GM06990 (cell line): ENCODE measurements around the gene LRRC72.

Experiments used
- DNase-seq: peaks from one replicate; pipeline ENCODE4 v3.0.0-alpha.2; 2011; ENCODE audit not compliant: insufficient read length; ENCODE audit errors: extremely low read depth
- H3K27me3 ChIP-seq: replicated peaks from 2 replicates; pipeline ENCODE4 v1.6.0; 2011; ENCODE audit warnings: low read length; ENCODE audit not compliant: control insufficient read depth, insufficient read depth
- H3K36me3 ChIP-seq: 2 replicates; pipeline ENCODE4 v1.5.1; 2011; ENCODE audit warnings: low read length; ENCODE audit not compliant: control insufficient read depth, insufficient read depth
- H3K4me3 ChIP-seq: replicated peaks from 2 replicates; pipeline ENCODE4 v1.5.1; 2011; ENCODE audit warnings: low read depth, mild to moderate bottlenecking, control low read depth, low read length
- CTCF ChIP-seq: IDR thresholded peaks from 2 replicates; pipeline ENCODE4 v1.5.1; 2011; ENCODE audit warnings: low read length, control low read depth, mild to moderate bottlenecking, inconsistent platforms; ENCODE audit not compliant: insufficient read depth, poor library complexity, severe bottlenecking

The LRRC72 gene

DNA sequence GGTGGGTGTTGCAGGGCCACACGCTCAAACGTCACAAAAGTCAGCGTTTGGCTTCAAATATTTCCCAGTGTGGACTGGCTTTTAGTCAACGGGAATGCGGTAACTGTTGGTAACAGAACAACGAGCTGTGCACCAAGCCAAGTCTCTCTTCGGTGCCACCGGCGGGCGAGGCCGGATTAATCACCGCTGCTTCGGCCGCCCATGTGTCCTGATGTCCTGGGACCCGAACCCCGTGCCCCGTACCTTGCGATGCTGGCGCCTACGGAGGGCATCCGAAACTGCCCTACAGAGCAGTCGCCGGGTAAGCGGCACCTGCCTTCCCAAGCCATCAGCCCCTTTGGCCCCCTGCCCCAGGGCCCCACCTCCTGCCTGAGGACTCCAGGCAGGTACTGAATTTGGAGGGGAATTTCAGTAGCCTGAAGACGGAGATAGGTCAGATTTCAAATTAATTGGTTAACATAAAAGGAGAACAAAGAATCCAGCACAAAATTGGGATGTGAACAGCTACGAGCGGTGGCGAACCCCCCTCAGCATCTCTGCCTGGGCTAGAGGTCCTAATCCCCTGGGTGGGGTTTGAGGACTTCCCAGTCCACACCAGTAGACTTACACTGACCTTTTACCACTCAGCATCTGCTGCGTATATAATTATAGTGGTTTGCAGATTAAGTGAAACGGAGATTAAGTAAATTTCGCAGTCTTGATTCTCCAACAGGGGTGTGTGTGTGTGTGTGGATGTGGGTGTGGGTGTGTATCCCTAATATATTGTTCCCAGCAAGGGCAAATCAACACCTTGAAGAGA lies at the start of gene LRRC72:
LRRC72 (plus strand) TSS at position 84 of the 799 bp plus-strand sequence; CDS start at position 212, 128 bp downstream.
- no peak for TF ChIP-seq CTCF
- Histone ChIP-seq H3K36me3 (no peaks in the 10 kb centered on the region), H3K27me3 (no peaks in the 10 kb centered on the region), H3K4me3 (no peak within 1 kb of the TSS)
- DNase-seq = no peak

GRCh38 chr7:16479161-16479560 lies 47.5 kb upstream of the LRRC72 start:
- no peaks in the 10 kb centered on the region for H3K36me3 ChIP-seq
- no peaks in the 10 kb centered on the region for H3K27me3 ChIP-seq
- TF ChIP-seq CTCF = no peak
- DNase-seq = no peak
- no peak overlapping the region for H3K4me3 ChIP-seq

- no peak for DNase-seq
Observed at GRCh38 chr7:16479591-16479990, 47.0 kb upstream of the LRRC72 start.

GRCh38 chr7:16484453-16485158 lies 42.0 kb upstream of the LRRC72 start:
- no peak for TF ChIP-seq CTCF
- Histone ChIP-seq H3K27me3 (no peaks in the 10 kb centered on the region), H3K4me3 (no peak overlapping the region), H3K36me3 (no peaks in the 10 kb centered on the region)
- no peak for DNase-seq

More at GRCh38 chr7:16479591-16479990, 47.0 kb upstream of the LRRC72 start:
- Histone ChIP-seq H3K4me3 (no peak overlapping the region), H3K27me3 (no peaks in the 10 kb centered on the region), H3K36me3 (no peaks in the 10 kb centered on the region)
- TF ChIP-seq CTCF = no peak

DNA sequence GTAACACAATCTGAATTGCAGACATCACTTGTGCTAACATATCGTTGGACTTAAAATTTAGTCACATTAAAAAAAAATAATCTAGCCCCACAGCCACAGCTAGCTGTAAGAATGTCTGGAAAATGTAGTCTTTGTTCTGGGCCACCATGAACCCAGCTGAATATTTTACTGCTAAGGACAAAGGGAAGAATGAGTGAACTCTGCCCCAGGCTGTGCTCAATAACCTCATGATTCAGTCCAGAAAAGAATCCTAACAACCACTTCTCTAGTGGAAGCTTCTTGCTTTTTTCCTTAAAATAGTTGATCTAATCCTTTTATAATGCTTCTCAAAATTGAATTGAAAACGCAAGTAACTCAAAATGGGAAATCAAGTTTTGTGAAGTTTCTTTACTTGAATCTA lies 35.5 kb upstream of the LRRC72 start:
- no peak for TF ChIP-seq CTCF

More for the DNA sequence above, 35.5 kb upstream of the LRRC72 start:
- DNase-seq = no peak
- no peaks in the 10 kb centered on the region for H3K27me3 ChIP-seq
- H3K36me3 ChIP-seq = no peaks in the 10 kb centered on the region
- H3K4me3 ChIP-seq = no peak overlapping the region
